Stimulated activated effector memory CD8-positive, alpha-beta T cell treated with anti-CD3 and anti-CD28 coated beads, Interleukin-12 subunit alpha, Interleukin-12 subunit beta, amount 100 ng/mL, for 72 hours (primary cell): ENCODE data around the gene KRT71.

Experiments used
- ATAC-seq: fragments of 150-1000 bp; cut with Tn5 transposase; 2 replicates; pipeline ENCODE4 v1.10.0; 2021
- DNase-seq, 2 donors: peaks; one replicate each; pipeline ENCODE4 v3.0.0; 2021 to 2022; ENCODE audit warnings: low spot score in 2 of 2
- H3K27ac Mint-ChIP-seq: one replicate; pipeline ENCODE4 v1.8.0; 2022; ENCODE audit warnings: mild to moderate bottlenecking, mixed read lengths
- H3K36me3 Mint-ChIP-seq: one replicate; pipeline ENCODE4 v1.8.0; 2022; ENCODE audit warnings: mild to moderate bottlenecking, mixed read lengths
- H3K4me1 Mint-ChIP-seq: one replicate; pipeline ENCODE4 v1.8.0; 2022; ENCODE audit warnings: mixed read lengths
- H3K4me3 Mint-ChIP-seq: one replicate; pipeline ENCODE4 v1.8.0; 2022; ENCODE audit warnings: mild to moderate bottlenecking, mixed read lengths
- H3K9me3 Mint-ChIP-seq: one replicate; pipeline ENCODE4 v1.8.0; 2022; ENCODE audit warnings: mixed read lengths

The KRT71 gene

GRCh38 chr12:52558781-52559445 is 6.0 kb upstream of the KRT71 start:
- no peak overlapping the region for H3K4me3 Mint-ChIP-seq
- H3K36me3 Mint-ChIP-seq: no peaks in the 10 kb centered on the region
- ATAC-seq (no peak), DNase-seq (no peak)
- peaks cover 46% of the 10 kb centered on the region for H3K4me1 Mint-ChIP-seq
- H3K27ac Mint-ChIP-seq: no peak overlapping the region
- H3K9me3 Mint-ChIP-seq: no peaks in the 10 kb centered on the region

GRCh38 chr12:52557476-52557875 is 4.5 kb upstream of the KRT71 start:
- H3K9me3 Mint-ChIP-seq: no peaks in the 10 kb centered on the region
- DNase-seq (no peak), ATAC-seq (no peak)
- H3K4me1 Mint-ChIP-seq: peaks cover 46% of the 10 kb centered on the region
- peak overlapping the region; percentile 24 for H3K27ac Mint-ChIP-seq
- no peaks in the 10 kb centered on the region for H3K36me3 Mint-ChIP-seq
- H3K4me3 Mint-ChIP-seq: peak overlapping the region; percentile 0

DNA sequence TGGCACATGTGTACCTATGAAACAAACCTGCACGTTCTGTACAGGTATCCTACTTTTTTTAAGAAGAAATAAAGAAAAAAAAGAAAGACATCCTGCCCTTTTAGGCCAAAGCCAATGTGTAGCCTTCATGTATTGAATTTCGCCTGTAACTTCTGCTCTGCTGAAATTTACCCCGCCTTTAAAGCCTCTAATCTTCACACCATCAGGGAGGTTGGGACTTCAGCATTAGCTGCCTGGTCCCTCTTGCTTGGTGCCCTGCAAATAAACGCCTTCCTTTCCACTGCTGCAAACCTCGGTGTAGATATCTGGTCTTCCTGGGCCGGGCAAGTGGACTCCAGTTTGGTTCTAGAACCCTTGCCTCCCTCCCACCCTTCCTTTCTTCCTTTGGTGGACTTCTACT is 2.6 kb upstream of the KRT71 start:
- H3K4me1 Mint-ChIP-seq: peaks cover 45% of the 10 kb centered on the region
- H3K9me3 Mint-ChIP-seq: no peaks in the 10 kb centered on the region
- DNase-seq (no peak), ATAC-seq (no peak)
- H3K4me3 Mint-ChIP-seq: no peak overlapping the region
- peak overlapping the region; percentile 77 for H3K27ac Mint-ChIP-seq
- H3K36me3 Mint-ChIP-seq: no peaks in the 10 kb centered on the region

DNA sequence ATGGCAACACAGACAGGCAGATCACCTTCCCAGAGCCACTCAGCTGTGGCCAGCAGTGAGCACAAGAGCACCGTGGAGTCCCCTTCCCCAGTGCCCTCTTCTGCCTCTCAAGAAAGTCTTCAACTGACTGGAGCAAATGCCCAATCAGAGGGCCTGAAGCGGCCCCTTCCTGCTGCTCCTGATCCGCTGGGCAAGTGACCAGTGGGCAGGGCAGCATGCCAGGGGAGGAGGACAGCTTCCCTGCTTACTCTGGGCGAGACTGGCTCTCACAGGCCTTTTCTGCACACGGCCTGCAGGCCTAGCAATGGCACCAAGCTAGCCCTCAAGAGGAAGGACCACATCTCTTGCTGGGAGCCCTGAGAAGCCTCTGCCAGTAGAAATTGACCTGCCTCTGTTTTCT is 890 bp downstream of the KRT71 start:
- H3K4me3 Mint-ChIP-seq: no peak overlapping the region
- H3K36me3 Mint-ChIP-seq: no peaks in the 10 kb centered on the region
- ATAC-seq (no peak), DNase-seq (no peak)
- peaks cover 16% of the 10 kb centered on the region for H3K4me1 Mint-ChIP-seq
- no peaks in the 10 kb centered on the region for H3K9me3 Mint-ChIP-seq
- no peak overlapping the region for H3K27ac Mint-ChIP-seq

GRCh38 chr12:52551216-52551865 is 1.6 kb downstream of the KRT71 start:
- H3K4me1 Mint-ChIP-seq: peaks cover 14% of the 10 kb centered on the region
- no peak overlapping the region for H3K27ac Mint-ChIP-seq
- DNase-seq: no peak
- H3K9me3 Mint-ChIP-seq: no peaks in the 10 kb centered on the region
- no peaks in the 10 kb centered on the region for H3K36me3 Mint-ChIP-seq
- H3K4me3 Mint-ChIP-seq: no peak overlapping the region
- no peak for ATAC-seq

GRCh38 chr12:52546126-52546525 is 6.8 kb downstream of the KRT71 start:
- Mint-ChIP-seq H3K4me3 (no peak overlapping the region), H3K27ac (no peak overlapping the region), H3K9me3 (no peaks in the 10 kb centered on the region), H3K4me1 (peaks cover 10% of the 10 kb centered on the region), H3K36me3 (no peaks in the 10 kb centered on the region)
- DNase-seq: no peak
- ATAC-seq: no peak

DNA sequence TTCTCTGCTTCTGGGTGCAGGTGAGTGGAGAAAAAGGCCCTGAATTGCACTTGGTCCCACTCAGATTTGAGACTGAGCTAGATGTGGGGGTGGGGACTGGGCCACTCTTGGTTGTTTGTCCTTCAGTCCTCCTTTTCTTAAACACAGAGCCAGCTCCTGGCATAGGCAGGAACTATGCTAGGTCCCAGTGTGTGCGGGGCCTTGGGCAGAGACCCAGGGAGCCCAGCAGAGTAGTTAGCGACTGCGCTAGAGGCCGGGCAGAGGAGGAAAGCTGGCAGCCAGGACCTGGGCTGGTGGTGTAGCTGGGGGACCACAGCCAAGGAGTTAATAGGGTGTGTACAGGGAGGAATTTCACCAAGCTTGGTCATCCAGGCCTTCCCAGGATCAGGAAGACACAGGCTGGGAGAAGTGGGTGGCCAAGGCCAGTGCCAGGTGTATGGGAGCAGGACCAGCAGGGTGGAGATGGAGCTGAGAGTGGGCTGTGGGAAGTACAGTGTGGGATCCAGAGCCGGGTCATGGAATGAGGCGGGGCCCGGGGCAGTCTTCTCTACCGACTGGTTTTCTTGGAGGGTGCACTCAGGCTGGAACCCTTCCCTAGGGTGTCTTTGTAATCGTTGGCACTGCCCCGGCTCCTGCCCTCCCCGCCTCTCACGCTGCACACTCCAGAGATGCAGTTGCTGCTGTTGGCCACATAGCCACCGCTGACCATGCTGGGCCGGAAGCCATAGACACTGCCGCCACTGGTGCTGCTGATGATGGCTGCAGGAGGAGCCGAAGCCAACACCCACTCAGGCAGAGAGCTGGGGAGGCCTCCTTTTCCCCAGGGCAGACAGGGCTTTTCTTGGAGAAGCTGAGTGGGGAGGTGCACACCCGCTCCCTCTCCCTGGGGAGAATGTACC is 8.7 kb downstream of the KRT71 start:
- peaks cover 10% of the 10 kb centered on the region for H3K4me1 Mint-ChIP-seq
- ATAC-seq: no peak
- no peaks in the 10 kb centered on the region for H3K9me3 Mint-ChIP-seq
- DNase-seq: no peak
- no peaks in the 10 kb centered on the region for H3K36me3 Mint-ChIP-seq
- no peak overlapping the region for H3K4me3 Mint-ChIP-seq
- H3K27ac Mint-ChIP-seq: no peak overlapping the region

- no peak for ATAC-seq
Observed at GRCh38 chr12:52542785-52543318, 10.1 kb downstream of the KRT71 start.

DNA sequence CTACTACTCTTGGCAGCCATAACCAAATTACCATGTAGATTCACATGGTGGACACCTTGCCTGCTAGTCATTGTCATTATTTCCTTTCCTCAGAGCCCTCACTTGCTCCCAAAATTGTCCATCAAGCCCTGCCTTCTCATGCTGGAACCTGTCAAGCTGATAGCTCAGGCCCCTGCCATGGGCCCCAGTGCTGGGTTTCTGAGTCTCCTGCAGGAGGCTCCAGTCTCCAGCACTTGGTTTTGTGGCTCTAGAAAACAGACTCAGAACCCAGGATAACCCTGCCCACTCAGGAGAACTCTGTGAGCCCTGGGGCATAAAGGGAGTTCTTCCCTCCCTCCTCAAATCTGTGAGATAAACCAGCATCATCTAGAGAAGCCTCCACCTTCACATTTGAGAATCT is 10.8 kb downstream of the KRT71 start:
- Mint-ChIP-seq H3K9me3 (no peaks in the 10 kb centered on the region), H3K4me3 (no peak overlapping the region), H3K4me1 (peaks cover 10% of the 10 kb centered on the region), H3K27ac (no peak overlapping the region), H3K36me3 (no peaks in the 10 kb centered on the region)
- DNase-seq: no peak
- ATAC-seq: no peak

More at GRCh38 chr12:52542785-52543318, 10.1 kb downstream of the KRT71 start:
- H3K9me3 Mint-ChIP-seq: no peaks in the 10 kb centered on the region
- DNase-seq: no peak
- H3K27ac Mint-ChIP-seq: no peak overlapping the region
- H3K4me3 Mint-ChIP-seq: no peak overlapping the region
- H3K36me3 Mint-ChIP-seq: no peaks in the 10 kb centered on the region
- peaks cover 10% of the 10 kb centered on the region for H3K4me1 Mint-ChIP-seq

DNA sequence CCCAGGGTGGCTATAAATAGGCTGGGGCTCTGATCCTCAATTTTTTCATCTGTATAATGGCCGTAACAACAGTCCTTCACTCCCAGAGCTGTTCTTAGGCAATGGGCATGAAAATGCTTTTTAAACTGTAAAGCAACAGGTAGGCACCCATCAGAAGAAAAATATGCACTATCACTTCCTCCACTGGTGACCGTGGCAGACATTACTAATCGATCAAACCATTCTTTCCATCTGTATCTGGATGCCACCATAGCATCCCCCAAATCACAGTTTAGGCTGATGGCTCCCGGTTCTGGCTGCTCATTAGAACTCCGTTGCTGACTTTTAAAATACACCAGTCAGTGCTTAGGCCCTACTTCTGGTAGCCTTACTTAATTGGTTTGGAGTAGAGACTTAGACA is 11.2 kb downstream of the KRT71 start:
- DNase-seq (no peak), ATAC-seq (no peak)
- Mint-ChIP-seq H3K4me3 (no peak overlapping the region), H3K9me3 (no peaks in the 10 kb centered on the region), H3K4me1 (peaks cover 10% of the 10 kb centered on the region), H3K36me3 (no peaks in the 10 kb centered on the region), H3K27ac (no peak overlapping the region)

DNA sequence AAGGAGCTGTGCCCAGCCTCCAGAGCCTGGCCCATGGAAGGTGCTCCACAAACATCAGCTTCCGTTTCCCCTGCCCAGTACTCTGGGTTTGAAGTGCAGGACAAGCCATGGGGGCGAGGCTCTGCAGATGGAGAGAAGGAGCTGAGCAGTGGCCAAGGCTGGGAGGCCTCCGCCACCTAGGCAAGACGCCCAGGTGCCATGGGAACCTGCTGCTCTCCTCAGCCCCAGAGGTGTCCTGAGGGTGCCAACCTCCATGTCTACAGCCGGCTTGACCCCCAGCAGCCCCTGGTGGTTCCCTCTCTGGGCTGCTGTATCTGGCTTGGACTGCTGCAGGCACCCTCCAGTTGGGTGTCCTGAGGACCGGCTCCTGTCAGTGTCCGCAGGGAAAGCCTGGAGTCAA is 12.4 kb downstream of the KRT71 start:
- Mint-ChIP-seq H3K4me3 (no peak overlapping the region), H3K27ac (no peak overlapping the region), H3K4me1 (peaks cover 10% of the 10 kb centered on the region), H3K9me3 (no peaks in the 10 kb centered on the region), H3K36me3 (no peaks in the 10 kb centered on the region)
- no peak for ATAC-seq
- DNase-seq: no peak

DNA sequence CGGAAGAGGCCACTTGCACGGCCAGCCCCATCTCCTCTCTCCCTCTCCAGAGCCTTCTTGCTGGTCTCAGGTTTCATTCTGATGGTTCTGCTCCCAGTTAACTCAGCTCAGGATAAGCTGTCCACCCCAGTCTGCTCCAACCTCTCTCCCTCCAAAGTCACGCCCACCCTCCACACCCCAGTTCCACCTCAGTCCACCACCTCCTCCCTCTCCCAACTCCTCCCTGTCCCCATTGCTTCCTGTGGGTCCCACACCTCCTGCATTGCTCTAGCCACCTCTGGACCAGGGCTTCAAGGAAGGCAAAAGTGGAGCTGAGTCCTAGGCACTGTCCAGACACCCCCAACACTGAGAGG is 13.1 kb downstream of the KRT71 start:
- H3K27ac Mint-ChIP-seq: no peak overlapping the region
- peaks cover 10% of the 10 kb centered on the region for H3K4me1 Mint-ChIP-seq
- H3K4me3 Mint-ChIP-seq: no peak overlapping the region
- no peaks in the 10 kb centered on the region for H3K36me3 Mint-ChIP-seq
- no peaks in the 10 kb centered on the region for H3K9me3 Mint-ChIP-seq
- DNase-seq (no peak), ATAC-seq (no peak)

DNA sequence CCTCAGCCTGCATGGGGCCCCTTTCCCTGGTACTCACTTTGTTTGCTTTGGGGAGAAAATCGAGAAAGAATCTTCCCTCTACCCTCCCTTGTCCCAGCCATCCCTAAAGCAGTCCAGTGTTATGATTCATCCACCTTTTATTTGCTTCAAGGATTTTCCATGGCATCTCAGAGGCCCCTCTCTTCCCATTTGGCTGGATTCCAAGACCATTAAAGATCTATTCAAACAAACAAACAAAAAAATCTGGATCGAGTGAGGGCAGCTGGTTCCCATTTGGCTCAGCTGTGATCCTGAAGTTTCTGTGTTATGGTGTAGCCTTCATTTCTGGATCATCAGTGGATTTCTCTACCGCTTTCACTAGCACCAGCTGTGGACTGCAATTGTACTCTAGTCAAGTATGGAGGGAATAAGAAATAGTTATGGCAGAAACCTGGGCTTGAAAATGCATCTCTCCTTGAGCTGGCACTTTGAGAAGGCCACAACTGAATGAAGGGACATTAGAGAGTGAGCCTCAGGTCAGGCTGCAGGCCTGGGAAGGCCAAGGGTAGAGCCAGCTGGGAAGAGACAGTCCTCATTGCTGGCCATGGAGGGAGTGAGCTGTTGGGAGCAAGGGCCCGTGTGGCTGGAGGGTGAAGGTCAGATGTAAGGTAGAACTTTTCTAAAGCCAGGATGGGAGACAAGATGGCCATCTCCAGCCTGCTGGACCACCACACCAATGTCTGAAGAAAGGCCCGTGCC is 13.7 kb downstream of the KRT71 start:
- no peak overlapping the region for H3K4me3 Mint-ChIP-seq
- H3K4me1 Mint-ChIP-seq: peaks cover 10% of the 10 kb centered on the region
- H3K9me3 Mint-ChIP-seq: no peaks in the 10 kb centered on the region
- DNase-seq (no peak), ATAC-seq (no peak)
- no peak overlapping the region for H3K27ac Mint-ChIP-seq
- no peaks in the 10 kb centered on the region for H3K36me3 Mint-ChIP-seq

DNA sequence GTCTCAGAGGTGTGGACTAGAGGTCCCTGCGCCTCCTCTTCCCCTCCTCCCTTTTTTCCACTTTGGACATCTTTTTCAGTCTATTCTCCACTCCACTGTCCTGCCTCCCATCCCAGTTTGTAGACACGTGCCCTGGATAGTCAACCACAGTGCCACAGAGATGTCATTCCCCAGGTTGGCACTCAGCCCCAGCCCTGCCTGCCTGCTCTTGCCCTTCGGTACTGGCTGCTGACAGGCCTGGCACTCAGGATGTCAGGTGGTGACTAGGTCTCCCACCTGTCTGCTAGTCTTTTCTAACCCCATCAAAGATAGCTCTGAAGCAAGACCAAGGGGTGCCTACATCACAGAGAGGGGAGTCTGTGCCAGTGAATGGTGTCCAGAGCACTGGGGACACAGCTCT is 15.8 kb downstream of the KRT71 start:
- H3K4me3 Mint-ChIP-seq: no peak overlapping the region
- DNase-seq: no peak
- no peak for ATAC-seq
- H3K9me3 Mint-ChIP-seq: no peaks in the 10 kb centered on the region
- no peaks in the 10 kb centered on the region for H3K4me1 Mint-ChIP-seq
- no peak overlapping the region for H3K27ac Mint-ChIP-seq
- H3K36me3 Mint-ChIP-seq: no peaks in the 10 kb centered on the region

DNA sequence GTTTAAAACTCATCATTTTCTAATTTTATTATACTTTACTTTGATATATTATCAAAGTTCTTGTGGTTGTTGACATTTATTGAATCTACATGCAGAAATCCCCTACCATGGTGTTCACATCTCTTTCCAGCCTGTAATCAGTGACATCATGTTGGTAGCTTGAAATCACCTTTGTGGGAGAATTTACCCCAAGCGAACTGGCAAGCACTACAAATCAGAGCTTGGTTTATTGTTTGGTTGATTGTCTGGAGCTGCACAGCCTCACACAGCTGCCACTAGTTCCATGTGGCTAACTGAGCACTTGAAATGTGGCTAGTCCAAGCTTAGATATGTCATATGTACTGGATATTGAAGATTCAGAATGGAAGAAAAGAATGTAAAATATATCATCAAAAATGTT is 17.4 kb downstream of the KRT71 start:
- ATAC-seq (no peak), DNase-seq (no peak)
- no peaks in the 10 kb centered on the region for H3K36me3 Mint-ChIP-seq
- H3K9me3 Mint-ChIP-seq: no peaks in the 10 kb centered on the region
- no peak overlapping the region for H3K4me3 Mint-ChIP-seq
- no peak overlapping the region for H3K27ac Mint-ChIP-seq
- H3K4me1 Mint-ChIP-seq: peaks cover 2% of the 10 kb centered on the region
